ENCODE data around the gene CHRNB4. TPM values are rescaled to one million over a fixed set of nuclear protein-coding genes. Genes with fewer than 3 reads are reported as not detected.

CHRNB4 gene
- total RNA-seq, 4 donors from 2014 or later: 0.10 to 1.1 TPM; not detected in 2

DNA sequence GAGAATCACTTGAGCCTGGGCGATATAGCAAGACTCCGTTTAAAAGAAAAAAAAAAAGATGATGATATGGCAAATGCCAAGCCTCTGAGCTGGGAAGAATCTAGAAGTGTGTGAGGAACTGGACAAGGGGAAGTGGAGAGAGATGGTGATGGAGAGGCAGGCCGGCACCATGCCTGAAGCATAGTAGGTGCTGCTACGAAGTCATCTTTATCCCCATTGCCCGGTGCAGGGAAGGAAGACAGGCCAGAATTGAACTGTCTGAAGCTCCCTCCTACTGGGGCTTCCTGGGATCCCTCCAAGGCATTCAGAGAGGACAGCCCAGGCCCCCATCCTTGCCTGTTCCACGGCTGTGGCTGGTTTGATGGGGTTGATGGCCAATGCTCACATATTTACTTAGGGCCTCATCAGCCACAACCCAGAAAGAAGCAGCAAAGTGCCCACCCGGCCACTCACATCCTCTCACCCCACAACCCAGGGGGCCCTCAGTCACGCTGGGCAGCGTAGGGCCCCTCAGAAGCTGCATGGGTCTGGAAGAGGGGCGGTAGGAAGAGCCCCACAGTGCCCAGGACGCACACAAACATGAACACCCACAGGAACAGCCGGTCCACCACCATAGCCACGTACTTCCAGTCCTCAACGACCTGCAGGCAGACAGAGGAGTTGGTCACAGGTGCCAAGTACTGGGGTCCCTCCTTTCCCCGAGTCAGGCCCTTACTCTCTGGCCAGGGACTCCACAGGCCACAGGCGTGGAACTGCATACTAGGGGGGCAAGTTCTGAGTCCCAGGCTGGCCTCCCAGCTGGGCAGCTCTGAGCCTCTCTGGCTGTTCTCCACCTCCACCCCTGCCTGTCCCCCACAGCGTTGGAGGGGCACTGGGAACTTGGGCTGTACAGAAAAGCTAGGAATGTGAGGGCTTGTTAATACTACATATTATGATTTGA lies 16.1 kb downstream of the CHRNB4 start:
- peaks cover 0 to 13% (median 11%) of the 10 kb centered on the region in 3 donors for H3K4me1 ChIP-seq
- H3K4me3 ChIP-seq: no peak overlapping the region
- TF ChIP-seq POLR2AphosphoS5 (IDR thresholded peaks at IDR 0.05) (no peak), EP300 (IDR thresholded peaks at IDR 0.05) (no peak), POLR2A (IDR thresholded peaks at IDR 0.05) (no peak)
- TF ChIP-seq, protein P1, sequence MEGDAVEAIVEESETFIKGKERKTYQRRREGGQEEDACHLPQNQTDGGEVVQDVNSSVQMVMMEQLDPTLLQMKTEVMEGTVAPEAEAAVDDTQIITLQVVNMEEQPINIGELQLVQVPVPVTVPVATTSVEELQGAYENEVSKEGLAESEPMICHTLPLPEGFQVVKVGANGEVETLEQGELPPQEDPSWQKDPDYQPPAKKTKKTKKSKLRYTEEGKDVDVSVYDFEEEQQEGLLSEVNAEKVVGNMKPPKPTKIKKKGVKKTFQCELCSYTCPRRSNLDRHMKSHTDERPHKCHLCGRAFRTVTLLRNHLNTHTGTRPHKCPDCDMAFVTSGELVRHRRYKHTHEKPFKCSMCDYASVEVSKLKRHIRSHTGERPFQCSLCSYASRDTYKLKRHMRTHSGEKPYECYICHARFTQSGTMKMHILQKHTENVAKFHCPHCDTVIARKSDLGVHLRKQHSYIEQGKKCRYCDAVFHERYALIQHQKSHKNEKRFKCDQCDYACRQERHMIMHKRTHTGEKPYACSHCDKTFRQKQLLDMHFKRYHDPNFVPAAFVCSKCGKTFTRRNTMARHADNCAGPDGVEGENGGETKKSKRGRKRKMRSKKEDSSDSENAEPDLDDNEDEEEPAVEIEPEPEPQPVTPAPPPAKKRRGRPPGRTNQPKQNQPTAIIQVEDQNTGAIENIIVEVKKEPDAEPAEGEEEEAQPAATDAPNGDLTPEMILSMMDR (IDR thresholded peaks at IDR 0.05): no peak
- H3K27ac ChIP-seq: no peak overlapping the region
- H3K36me3 ChIP-seq: no peaks in the 10 kb centered on the region
- H3K9me3 ChIP-seq: no peaks in the 10 kb centered on the region
- WGBS, 2 donors (ENCODE audit: low coverage in 1 of 2): 85 to 100% methylated on average over 1 to 8 of the region's 17 CpGs
- peaks cover 49% of the 10 kb centered on the region for H3K27me3 ChIP-seq
- ATAC-seq: no peak

DNA sequence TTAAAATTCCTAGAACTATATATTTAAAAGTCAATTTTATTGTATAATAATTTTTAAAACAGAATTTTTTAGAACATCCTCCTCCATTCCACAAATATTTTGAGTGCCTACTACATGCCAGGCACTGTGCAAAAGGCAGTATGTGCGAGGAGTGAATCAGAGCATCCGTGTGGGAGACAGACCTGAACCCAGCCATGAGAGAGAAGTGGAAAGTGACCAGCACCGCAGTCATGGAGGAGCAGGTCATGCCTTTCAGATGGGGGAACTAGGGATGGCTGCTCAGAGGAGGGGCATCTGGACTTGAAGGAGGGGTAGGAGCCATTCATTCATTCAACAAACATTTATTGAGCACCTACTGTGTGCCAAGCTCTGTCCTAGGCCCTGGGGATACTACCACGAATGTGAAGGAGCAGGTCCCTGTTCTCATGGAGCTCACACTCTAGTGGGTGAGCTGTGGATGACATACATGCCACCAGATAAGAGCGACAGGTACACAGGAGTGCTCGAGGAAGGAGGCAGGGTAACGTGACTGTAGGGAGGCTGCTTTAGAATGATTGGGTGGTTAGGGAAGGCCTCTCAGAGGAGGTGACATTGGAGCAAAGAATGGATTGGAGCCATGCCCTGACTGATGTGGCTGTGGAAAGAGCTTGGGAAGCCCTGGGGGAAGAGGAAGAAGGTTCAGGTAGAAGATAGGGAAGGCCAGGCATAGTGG lies 17.1 kb downstream of the CHRNB4 start:
- Histone ChIP-seq H3K27ac (no peak overlapping the region), H3K9me3 (no peaks in the 10 kb centered on the region), H3K4me1 (peaks cover 0 to 16% (median 11%) of the 10 kb centered on the region in 3 donors), H3K4me3 (no peak overlapping the region), H3K36me3 (no peaks in the 10 kb centered on the region), H3K27me3 (peaks cover 57% of the 10 kb centered on the region)
- ATAC-seq: no peak
- TF ChIP-seq EP300 (IDR thresholded peaks at IDR 0.05) (no peak), POLR2AphosphoS5 (IDR thresholded peaks at IDR 0.05) (no peak), POLR2A (IDR thresholded peaks at IDR 0.05) (no peak)
- TF ChIP-seq, protein P1 (IDR thresholded peaks at IDR 0.05): no peak
- 80 to 93% methylated on average over 3 to 4 of the region's 7 CpGs for WGBS, 2 donors (ENCODE audit: low coverage in 1 of 2)

DNA sequence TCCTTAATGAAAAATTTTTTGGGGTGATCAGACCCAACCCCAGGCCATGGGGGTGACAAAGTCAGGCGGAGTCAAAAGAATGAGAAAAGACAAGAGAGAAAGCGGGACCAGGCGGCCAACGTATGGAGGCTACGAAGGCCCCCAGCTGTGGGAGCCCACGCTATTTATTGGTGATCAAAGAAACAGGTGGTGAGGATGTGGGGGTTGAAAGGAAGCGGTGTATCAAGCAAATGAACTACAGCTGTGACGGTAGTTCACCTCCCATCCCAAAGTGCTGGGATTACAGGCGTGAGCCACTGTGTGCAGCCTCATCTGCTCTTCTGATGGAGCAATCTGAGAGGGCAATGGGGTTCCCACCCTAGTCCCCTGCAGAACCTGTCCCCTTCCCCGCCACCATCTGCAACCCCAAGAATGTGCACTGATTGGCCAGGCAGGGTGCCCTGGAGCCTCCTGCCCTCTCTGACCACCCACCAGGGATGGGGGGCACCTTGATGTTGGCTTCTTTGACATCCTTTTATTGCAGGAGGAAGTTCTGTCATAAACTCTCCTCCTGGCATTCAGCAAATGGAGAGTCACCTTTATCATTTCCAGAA lies 19.1 kb downstream of the CHRNB4 start:
- H3K4me1 ChIP-seq: peaks cover 0 to 21% (median 11%) of the 10 kb centered on the region in 3 donors
- H3K4me3 ChIP-seq: no peak overlapping the region
- TF ChIP-seq EP300 (IDR thresholded peaks at IDR 0.05) (no peak), POLR2AphosphoS5 (IDR thresholded peaks at IDR 0.05) (no peak), POLR2A (IDR thresholded peaks at IDR 0.05) (no peak)
- TF ChIP-seq, protein P1 (IDR thresholded peaks at IDR 0.05): no peak
- H3K9me3 ChIP-seq: no peaks in the 10 kb centered on the region
- H3K27me3 ChIP-seq: peaks cover 52% of the 10 kb centered on the region
- no peaks in the 10 kb centered on the region for H3K36me3 ChIP-seq
- no peak for ATAC-seq
- 86% methylated on average over 6 to 10 of the region's 10 CpGs for WGBS, 2 donors (ENCODE audit: low coverage in 1 of 2)
- H3K27ac ChIP-seq: no peak overlapping the region

DNA sequence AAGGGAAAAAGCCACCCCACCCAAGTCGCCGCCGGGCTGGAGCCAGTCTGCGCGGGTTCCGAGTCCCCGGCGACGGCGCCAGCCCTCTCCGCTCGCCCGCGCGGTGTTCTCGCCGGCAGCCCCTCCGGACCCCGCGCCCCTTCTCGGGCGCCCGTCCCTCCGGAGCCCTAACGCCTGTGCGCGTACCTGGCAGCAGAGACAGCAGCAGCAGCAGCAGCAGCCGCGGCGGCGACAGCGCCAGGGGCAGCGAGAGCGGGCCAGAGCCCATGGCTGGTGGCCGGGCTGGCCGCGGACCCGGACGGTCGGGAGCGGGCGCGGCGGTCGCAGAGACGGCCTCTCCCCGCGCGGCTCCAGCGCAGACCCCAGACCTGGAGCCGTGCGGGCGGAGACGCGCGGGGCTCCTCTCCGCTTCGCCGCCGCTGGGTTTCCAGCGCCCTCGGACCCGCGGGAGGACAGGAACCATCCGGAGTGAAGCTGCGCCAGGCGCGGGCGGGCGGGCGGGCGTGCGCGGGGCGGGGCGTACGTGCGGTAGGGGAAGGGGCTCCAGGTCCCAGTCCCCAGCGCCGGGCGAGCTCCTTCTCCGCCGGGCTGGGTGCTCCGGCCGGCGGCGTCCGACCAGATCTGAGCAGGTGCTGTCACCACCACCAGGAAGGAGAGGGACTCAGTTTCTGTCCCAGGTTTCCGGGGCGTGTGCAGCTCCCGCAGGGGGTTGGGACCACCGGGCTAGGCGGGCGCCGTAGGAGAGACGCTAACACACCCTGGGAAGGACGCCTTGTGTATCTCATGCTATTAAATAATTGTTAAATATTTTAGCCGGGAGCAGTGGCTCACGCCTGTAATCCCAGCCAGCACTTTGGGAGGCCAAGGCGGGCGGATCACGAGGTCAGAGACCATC lies 20.2 kb downstream of the CHRNB4 start, which contains the start of gene CHRNA3:
Gene CHRNA3 (minus strand): TSS at position 470 of the 895 bp plus-strand sequence. CDS start 202 bp downstream, at position 268.
- no CpG with 5 or more reads among the region's 102 CpGs for WGBS, 2 donors (ENCODE audit: low coverage in 1 of 2)
- ATAC-seq: no peak
- H3K27me3 ChIP-seq: peaks cover 52% of the 10 kb centered on the region

More for the DNA sequence above, 20.2 kb downstream of the CHRNB4 start, which contains the start of gene CHRNA3:
- no peak within 1 kb of the TSS for H3K27ac ChIP-seq
- no peaks in the 10 kb centered on the region for H3K9me3 ChIP-seq
- H3K36me3 ChIP-seq: no peaks in the 10 kb centered on the region
- TF ChIP-seq POLR2A (IDR thresholded peaks at IDR 0.05) (no peak), EP300 (IDR thresholded peaks at IDR 0.05) (no peak), POLR2AphosphoS5 (IDR thresholded peaks at IDR 0.05) (no peak)
- TF ChIP-seq, protein P1 (IDR thresholded peaks at IDR 0.05): no peak
- peaks cover 0 to 21% (median 11%) of the 10 kb centered on the region in 3 donors for H3K4me1 ChIP-seq
- H3K4me3 ChIP-seq: peak within 1 kb of the TSS in 1 of 2 donors; percentile 44

Data from gastroesophageal sphincter (tissue), 4 donors.